Measurements from ENCODE around the gene TOP2A. TPM values are rescaled to one million over a fixed set of nuclear protein-coding genes. Genes with fewer than 3 reads are reported as not detected.

The TOP2A gene
- total RNA-seq, 1 experiment from 2014 or later: 237 TPM

DNA sequence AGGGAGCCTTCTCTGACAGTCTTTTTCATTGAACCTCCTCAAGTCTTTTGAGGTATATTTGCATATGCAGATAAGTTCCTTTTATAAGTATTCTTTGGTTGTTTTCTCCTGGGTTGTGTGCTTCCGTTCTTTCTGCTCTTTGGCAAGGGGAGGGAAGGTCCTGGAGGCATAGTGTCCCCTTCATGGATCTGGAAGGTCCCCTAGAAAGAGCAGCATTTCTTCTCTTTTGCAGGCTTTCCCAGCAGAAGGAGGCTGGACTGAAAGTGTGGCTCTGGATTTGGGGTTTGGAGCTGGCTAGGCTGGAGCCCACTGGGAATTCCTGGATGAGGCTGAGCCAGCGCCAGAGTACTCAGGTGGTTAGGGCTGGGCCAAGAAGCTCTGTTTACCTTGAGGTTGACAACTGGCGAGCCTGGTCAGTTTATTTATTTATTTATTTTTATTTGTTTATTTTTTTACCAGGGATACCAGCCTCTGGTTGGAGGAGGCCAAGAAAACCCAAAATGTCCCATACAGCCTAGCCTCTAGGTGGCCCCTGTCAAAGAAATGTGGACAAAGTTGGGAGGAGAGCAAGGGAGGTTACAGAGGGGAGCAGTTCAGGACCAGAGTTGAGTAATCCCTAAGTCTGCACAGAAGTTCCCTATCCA lies 5.4 kb upstream of the TOP2A start:
- peak; percentile 27 to 33 for DNase-seq
- H3K27me3 ChIP-seq (replicated peaks; ENCODE audit: control insufficient read depth, insufficient read depth, low read length): no peaks in the 10 kb centered on the region
- TF ChIP-seq, protein P1, sequence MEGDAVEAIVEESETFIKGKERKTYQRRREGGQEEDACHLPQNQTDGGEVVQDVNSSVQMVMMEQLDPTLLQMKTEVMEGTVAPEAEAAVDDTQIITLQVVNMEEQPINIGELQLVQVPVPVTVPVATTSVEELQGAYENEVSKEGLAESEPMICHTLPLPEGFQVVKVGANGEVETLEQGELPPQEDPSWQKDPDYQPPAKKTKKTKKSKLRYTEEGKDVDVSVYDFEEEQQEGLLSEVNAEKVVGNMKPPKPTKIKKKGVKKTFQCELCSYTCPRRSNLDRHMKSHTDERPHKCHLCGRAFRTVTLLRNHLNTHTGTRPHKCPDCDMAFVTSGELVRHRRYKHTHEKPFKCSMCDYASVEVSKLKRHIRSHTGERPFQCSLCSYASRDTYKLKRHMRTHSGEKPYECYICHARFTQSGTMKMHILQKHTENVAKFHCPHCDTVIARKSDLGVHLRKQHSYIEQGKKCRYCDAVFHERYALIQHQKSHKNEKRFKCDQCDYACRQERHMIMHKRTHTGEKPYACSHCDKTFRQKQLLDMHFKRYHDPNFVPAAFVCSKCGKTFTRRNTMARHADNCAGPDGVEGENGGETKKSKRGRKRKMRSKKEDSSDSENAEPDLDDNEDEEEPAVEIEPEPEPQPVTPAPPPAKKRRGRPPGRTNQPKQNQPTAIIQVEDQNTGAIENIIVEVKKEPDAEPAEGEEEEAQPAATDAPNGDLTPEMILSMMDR (IDR thresholded peaks at IDR 0.05; ENCODE audit: insufficient read depth in 1 of 2, low read depth in 1 of 2, low read length in 1 of 2, severe bottlenecking in 1 of 2, unreplicated experiment in 1 of 2): peak in 1 of 2 experiments; percentile 3
- no peaks in the 10 kb centered on the region for H3K36me3 ChIP-seq (ENCODE audit: control insufficient read depth, insufficient read depth, low read length)
- Mint-ChIP-seq H3K27ac (ENCODE audit: unreplicated experiment) (no peak overlapping the region), H3K9me3 (ENCODE audit: unreplicated experiment) (no peaks in the 10 kb centered on the region), H3K36me3 (ENCODE audit: insufficient read depth, unreplicated experiment) (peaks cover under 1% of the 10 kb centered on the region), H3K4me1 (ENCODE audit: low read depth, unreplicated experiment) (no peaks in the 10 kb centered on the region), H3K4me3 (ENCODE audit: unreplicated experiment) (no peak overlapping the region), H3K27me3 (ENCODE audit: insufficient read depth, unreplicated experiment) (no peaks in the 10 kb centered on the region)
- CTCF ChIA-PET: no interaction called here
- no peaks in the 10 kb centered on the region for H3K9me3 ChIP-seq
- no TSS peak for BruUV-seq (replicated peaks)
- POLR2A ChIA-PET: no interaction called here
- intact Hi-C loops (cut with micrococcal nuclease; ENCODE audit: unreplicated experiment): no loop called here
- no peak overlapping the region for H3K4me3 ChIP-seq (ENCODE audit: low read depth, low read length)
- H3K4me1 ChIP-seq: peaks cover 3% of the 10 kb centered on the region; the same call in 1 of the 2 replicates

DNA sequence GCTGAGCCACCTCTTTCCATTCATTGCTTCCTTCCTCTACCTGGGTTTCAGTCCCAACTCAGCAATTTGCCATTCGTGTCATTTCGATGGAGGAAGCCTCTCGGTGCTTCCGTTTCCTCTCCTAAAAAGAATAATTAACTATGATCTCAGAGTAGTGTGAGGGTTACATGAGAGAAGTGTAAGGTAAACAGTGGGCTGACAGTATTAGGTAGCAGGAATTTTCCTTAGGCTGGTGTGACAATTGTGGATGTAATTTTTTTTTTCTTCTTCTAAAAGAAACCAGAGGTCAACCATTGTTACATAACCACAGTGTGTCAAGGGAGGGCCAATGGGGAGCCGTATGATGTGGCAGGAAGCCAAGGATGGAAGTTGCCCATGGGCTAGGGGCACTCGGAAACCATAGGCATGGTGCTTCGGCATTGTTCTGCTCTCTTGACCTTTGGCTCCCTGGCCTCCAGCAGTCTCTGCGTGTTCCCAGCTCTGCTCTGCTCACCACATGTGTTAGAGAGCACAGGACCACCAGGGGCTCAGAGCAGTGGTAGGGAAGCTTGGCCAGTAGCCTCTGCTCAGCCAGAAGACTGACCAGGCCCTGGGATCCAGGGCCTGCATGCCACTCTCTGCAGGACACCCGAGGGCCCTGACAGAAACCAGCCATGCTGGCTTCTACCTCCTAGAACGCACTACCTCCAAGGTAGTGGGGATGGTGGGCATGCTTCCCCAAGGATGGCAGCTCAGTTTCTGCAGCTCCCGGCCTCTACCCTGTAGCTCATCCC lies 2.0 kb upstream of the TOP2A start:
- Mint-ChIP-seq H3K4me1 (ENCODE audit: low read depth, unreplicated experiment) (no peaks in the 10 kb centered on the region), H3K4me3 (ENCODE audit: unreplicated experiment) (peak overlapping the region; percentile 22), H3K27me3 (ENCODE audit: insufficient read depth, unreplicated experiment) (no peaks in the 10 kb centered on the region), H3K9me3 (ENCODE audit: unreplicated experiment) (no peaks in the 10 kb centered on the region), H3K36me3 (ENCODE audit: insufficient read depth, unreplicated experiment) (peaks cover 28% of the 10 kb centered on the region), H3K27ac (ENCODE audit: unreplicated experiment) (peak overlapping the region; percentile 53)
- no peaks in the 10 kb centered on the region for H3K36me3 ChIP-seq (ENCODE audit: control insufficient read depth, insufficient read depth, low read length)
- ChIA-PET POLR2A (interaction anchor here (1.0 kb wide), 1 partner anchor 1269 kb away, joined by 3 read pairs; no protein-coding TSS in a partner anchor), CTCF (no interaction called here)
- no peaks in the 10 kb centered on the region for H3K9me3 ChIP-seq
- H3K4me1 ChIP-seq: peaks cover 16% of the 10 kb centered on the region; the same call in 1 of the 2 replicates
- intact Hi-C loops (cut with micrococcal nuclease; ENCODE audit: unreplicated experiment): loop anchor here (2.0 kb wide), 1 partner anchor 57 kb away; no protein-coding TSS in a partner anchor
- DNase-seq: peak in 1 of 2 experiments; percentile 40
- no TSS peak for BruUV-seq (replicated peaks)
- H3K4me3 ChIP-seq (ENCODE audit: low read depth, low read length): no peak overlapping the region
- TF ChIP-seq, protein P1 (IDR thresholded peaks at IDR 0.05; ENCODE audit: insufficient read depth in 1 of 2, low read depth in 1 of 2, low read length in 1 of 2, severe bottlenecking in 1 of 2, unreplicated experiment in 1 of 2): no peak
- H3K27me3 ChIP-seq (replicated peaks; ENCODE audit: control insufficient read depth, insufficient read depth, low read length): no peaks in the 10 kb centered on the region

DNA sequence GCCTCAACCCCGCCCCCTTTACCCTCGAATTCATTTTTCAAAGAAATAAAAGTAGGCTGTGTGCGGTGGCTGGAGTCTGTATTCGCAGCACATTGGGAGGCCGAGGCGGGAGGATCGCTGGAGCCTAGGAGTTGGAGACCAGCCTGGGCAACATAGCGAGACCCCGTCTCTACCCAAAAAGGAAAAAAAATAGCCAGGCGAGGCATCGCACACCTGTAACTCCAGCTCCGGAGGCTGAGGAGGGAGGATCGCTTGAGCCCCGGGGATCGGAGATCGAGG lies 671 bp upstream of the TOP2A start:
- H3K36me3 ChIP-seq (ENCODE audit: control insufficient read depth, insufficient read depth, low read length): no peaks in the 10 kb centered on the region
- H3K27ac Mint-ChIP-seq (ENCODE audit: unreplicated experiment): peak overlapping the region; percentile 99
- H3K4me3 Mint-ChIP-seq (ENCODE audit: unreplicated experiment): peak overlapping the region; percentile 99
- no peaks in the 10 kb centered on the region for H3K9me3 ChIP-seq
- H3K4me1 ChIP-seq: peaks cover 16% of the 10 kb centered on the region; the same call in 1 of the 2 replicates
- CTCF ChIA-PET: interaction anchor here (0.6 to 2.0 kb wide), 12 partner anchors 25 to 1270 kb away, joined by 3 to 34 read pairs (median 6); partner anchors contain the start of genes EIF1 and IGFBP4
- POLR2A ChIA-PET: interaction anchor here (0.6 to 1.6 kb wide), 11 partner anchors 13 to 1271 kb away, joined by 3 to 16 read pairs (median 4); partner anchors contain the start of genes NR1D1 and WIPF2
- H3K27me3 ChIP-seq (replicated peaks; ENCODE audit: control insufficient read depth, insufficient read depth, low read length): no peaks in the 10 kb centered on the region
- intact Hi-C loops (cut with micrococcal nuclease; ENCODE audit: unreplicated experiment): loop anchor here (2.0 kb wide), 1 partner anchor 56 kb away; no protein-coding TSS in a partner anchor
- H3K4me3 ChIP-seq (ENCODE audit: low read depth, low read length): peak overlapping the region; percentile 50
- H3K4me1 Mint-ChIP-seq (ENCODE audit: low read depth, unreplicated experiment): no peaks in the 10 kb centered on the region
- no peaks in the 10 kb centered on the region for H3K9me3 Mint-ChIP-seq (ENCODE audit: unreplicated experiment)
- BruUV-seq (replicated peaks): no TSS peak
- no peak for DNase-seq
- H3K27me3 Mint-ChIP-seq (ENCODE audit: insufficient read depth, unreplicated experiment): no peaks in the 10 kb centered on the region
- H3K36me3 Mint-ChIP-seq (ENCODE audit: insufficient read depth, unreplicated experiment): peaks cover 38% of the 10 kb centered on the region
- TF ChIP-seq, protein P1 (IDR thresholded peaks at IDR 0.05; ENCODE audit: insufficient read depth in 1 of 2, low read depth in 1 of 2, low read length in 1 of 2, severe bottlenecking in 1 of 2, unreplicated experiment in 1 of 2): no peak
